ENCODE measurements around the gene RNF114. TPM values are rescaled to one million over a fixed set of nuclear protein-coding genes. Genes with fewer than 3 reads are reported as not detected.
"Not testable (repeated sequence)": the region's sequence is repeated elsewhere in the genome, so short reads cannot be mapped to it uniquely, and the experiment has no call there.

RNF114 gene
- total RNA-seq, 1 donor from 2014 or later = 45.8 TPM

DNA sequence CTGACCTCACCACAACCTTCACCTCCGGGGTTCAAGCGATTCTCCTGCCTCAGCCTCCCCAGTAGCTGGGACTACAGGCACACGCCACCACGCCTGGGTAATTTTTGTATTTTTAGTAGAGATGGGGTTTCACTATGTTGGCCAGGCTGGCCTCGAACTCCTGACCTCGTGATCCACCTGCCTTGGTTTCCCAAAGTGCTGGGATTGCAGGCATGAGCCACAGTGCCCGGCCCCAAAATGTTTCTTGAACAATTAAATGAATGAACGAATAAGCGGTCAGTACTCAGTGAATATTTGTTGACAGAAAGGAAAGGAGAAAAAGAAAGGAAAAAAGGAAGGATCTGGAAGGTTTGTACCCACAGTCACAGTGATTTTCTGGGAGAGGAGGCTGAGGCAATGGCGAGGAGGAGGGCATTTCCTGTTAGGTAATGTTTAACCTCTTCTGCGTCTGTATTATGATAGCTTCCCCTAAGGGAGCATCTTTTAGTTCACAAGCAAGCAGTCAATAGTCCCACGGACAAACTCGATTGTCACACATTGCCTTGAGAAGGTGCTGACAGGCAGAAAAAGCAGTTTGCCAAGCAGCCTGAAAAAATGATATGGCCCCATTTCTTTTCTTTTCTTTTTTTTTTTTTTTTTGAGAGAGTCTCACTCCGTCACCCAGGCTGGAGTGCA is 64.5 kb downstream of the RNF114 start:
- DNase-seq (ENCODE audit: low spot score); intact Hi-C loops (cut with DNase I): not testable (repeated sequence)

DNA sequence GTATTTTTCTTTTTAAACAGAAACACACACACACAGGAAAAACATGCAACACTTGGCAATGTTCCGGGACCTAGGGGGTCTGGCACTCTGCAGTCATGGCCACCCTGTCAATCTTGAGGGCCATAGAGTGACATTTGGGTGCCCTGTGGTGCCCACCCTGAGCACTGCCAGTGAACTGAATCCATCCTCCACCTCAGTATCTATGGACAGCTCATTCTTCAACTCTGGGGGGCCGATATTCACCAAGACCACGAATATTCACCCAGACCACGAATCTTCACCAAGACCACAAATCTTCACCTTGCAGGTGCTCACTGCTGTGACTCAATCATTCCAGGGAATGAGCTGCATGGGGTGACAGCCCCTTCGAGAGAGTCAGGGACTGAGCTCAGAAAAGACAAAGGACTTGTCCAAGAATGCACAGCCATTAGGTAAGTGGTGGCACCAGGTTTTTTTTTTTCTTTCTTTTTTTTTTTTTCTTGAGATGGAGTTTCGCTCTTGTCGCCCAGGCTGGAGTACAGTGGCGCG is 65.7 kb downstream of the RNF114 start:
- DNase-seq (ENCODE audit: low spot score) = no peak
- intact Hi-C loops (cut with DNase I) = no loop called here

DNA sequence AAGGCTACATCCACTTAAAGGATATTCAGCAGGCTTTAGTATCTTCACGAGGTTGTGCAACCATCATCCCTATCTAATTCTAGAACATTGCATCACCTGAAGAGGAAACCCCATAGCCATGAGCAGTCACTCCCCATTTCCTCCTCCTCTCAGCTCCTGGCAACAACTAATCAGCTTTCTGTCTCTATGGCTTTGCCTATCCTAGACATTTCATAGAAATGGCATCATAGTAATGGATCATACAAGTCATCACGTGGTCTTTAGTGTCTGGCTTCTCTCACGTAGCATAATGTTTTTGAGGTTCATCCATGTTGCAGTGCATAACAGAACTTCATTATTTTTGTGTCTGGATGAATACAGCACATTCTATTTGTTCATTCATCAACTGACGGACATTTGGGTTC is 67.1 kb downstream of the RNF114 start:
- DNase-seq (ENCODE audit: low spot score) = no peak
- intact Hi-C loops (cut with DNase I) = no loop called here

Other genes starting within 250 kb of the RNF114 start
- 28.0 TPM for gene B4GALT5, start 222.5 kb upstream of the RNF114 start, total RNA-seq
- 7.2 TPM for gene SLC9A8, start 123.6 kb upstream of the RNF114 start, total RNA-seq
- gene SPATA2, start 20.9 kb upstream of the RNF114 start, total RNA-seq = 4.9 TPM
- gene SNAI1, start 46.6 kb downstream of the RNF114 start, total RNA-seq = 4.3 TPM
- gene UBE2V1, start 176.8 kb downstream of the RNF114 start, total RNA-seq = 70.3 TPM
- 15.2 TPM for gene PEDS1, start 217.3 kb downstream of the RNF114 start, total RNA-seq

Measured in cardiac septum (tissue), 1 donor.